DND-41 (cell line): ENCODE results near the gene RPL13A.
A peak's percentile ranks its signal among the peaks of the same experiment; 100 is the strongest.
"Not testable (repeated sequence)": the region's sequence is repeated elsewhere in the genome, so short reads cannot be mapped to it uniquely, and the experiment has no call there.

ENCODE experiments used
- ATAC-seq: fragments of 200-7000 bp; cut with Tn5 transposase; 3 replicates; pipeline ENCODE4 v1.9.1; 2021; ENCODE audit warnings: low read depth; ENCODE audit not compliant: insufficient read depth
- DNase-seq: peaks from one replicate; pipeline ENCODE4 v3.0.0-alpha.2; 2020
- H2AFZ ChIP-seq: 2 replicates; pipeline ENCODE4 v1.6.0; 2012; ENCODE audit warnings: low read depth, low read length
- H3K27ac ChIP-seq: 2 replicates; pipeline ENCODE4 v1.5.1; 2012; ENCODE audit warnings: low read length, inconsistent platforms
- H3K27me3 ChIP-seq: fragments of 200-600 bp; sonication (generic); 2 replicates; pipeline ENCODE4 v1.6.0; 2012; ENCODE audit warnings: low read length, mild to moderate bottlenecking, inconsistent platforms; ENCODE audit not compliant: insufficient read depth, poor library complexity
- H3K36me3 ChIP-seq: 2 replicates; pipeline ENCODE4 v1.5.1; 2012; ENCODE audit warnings: low read length, inconsistent platforms; ENCODE audit not compliant: insufficient read depth
- H3K4me1 ChIP-seq: 2 replicates; pipeline ENCODE4 v1.5.1; 2012; ENCODE audit warnings: mild to moderate bottlenecking, low read length; ENCODE audit not compliant: insufficient read depth
- H3K4me2 ChIP-seq: 2 replicates; pipeline ENCODE4 v1.6.0; 2012; ENCODE audit warnings: mild to moderate bottlenecking, moderate library complexity, low read length, inconsistent platforms; ENCODE audit not compliant: insufficient read depth
- H3K4me3 ChIP-seq, 2 experiments: fragments of 200-600 bp in 1 of 2; shearing (Covaris generic) in 1 of 2; 2 replicates each; pipeline ENCODE4 v1.5.1; 2012 to 2016; ENCODE audit warnings: inconsistent platforms in 2 of 2, low read length in 2 of 2, mild to moderate bottlenecking in 2 of 2, low read depth in 1 of 2, moderate library complexity in 1 of 2
- H3K79me2 ChIP-seq: 2 replicates; pipeline ENCODE4 v1.6.0; 2012; ENCODE audit warnings: low read length, inconsistent platforms; ENCODE audit not compliant: insufficient read depth
- H3K9ac ChIP-seq: 2 replicates; pipeline ENCODE4 v1.6.0; 2012; ENCODE audit warnings: low read depth, mild to moderate bottlenecking, inconsistent platforms, low read length, moderate library complexity
- H3K9me3 ChIP-seq: 2 replicates; pipeline ENCODE4 v1.5.1; 2012; ENCODE audit warnings: low read length, moderate library complexity, mild to moderate bottlenecking, inconsistent platforms; ENCODE audit not compliant: insufficient read depth, severe bottlenecking
- H4K20me1 ChIP-seq: 2 replicates; pipeline ENCODE4 v1.6.0; 2012; ENCODE audit warnings: low read length; ENCODE audit not compliant: insufficient read depth
- EZH2 ChIP-seq: IDR thresholded peaks from 3 replicates; pipeline ENCODE4 v1.6.1; 2012; ENCODE audit warnings: borderline replicate concordance, low read depth, mild to moderate bottlenecking, moderate library complexity, low read length, inconsistent platforms; ENCODE audit not compliant: severe bottlenecking
- TF ChIP-seq, protein P1 (sequence below): IDR thresholded peaks from 2 replicates; pipeline ENCODE4 v1.5.1; 2012; ENCODE audit warnings: borderline replicate concordance, low read length, moderate library complexity, mild to moderate bottlenecking; ENCODE audit not compliant: poor library complexity, severe bottlenecking; ENCODE audit errors: extremely low read depth

The RPL13A gene

GRCh38 chr19:49472936-49473335, 14.5 kb upstream of the RPL13A start:
- DNase-seq: no peak
- H3K4me1 ChIP-seq: peaks cover 30% of the 10 kb centered on the region

GRCh38 chr19:49473501-49473867, 13.9 kb upstream of the RPL13A start:
- peaks cover 24% of the 10 kb centered on the region for H3K36me3 ChIP-seq
- H3K9ac ChIP-seq: peak overlapping the region; percentile 80
- H2AFZ ChIP-seq: peak overlapping the region; percentile 99
- H3K9me3 ChIP-seq, H3K79me2 ChIP-seq, ATAC-seq, DNase-seq, H4K20me1 ChIP-seq, H3K27me3 ChIP-seq: not testable (repeated sequence)
- H3K4me2 ChIP-seq: peak overlapping the region; percentile 98
- peak overlapping the region; percentile 27 to 76; a peak in 3 of 4 replicates for H3K4me3 ChIP-seq
- peak overlapping the region; percentile 91 for H3K27ac ChIP-seq
- peaks cover 30% of the 10 kb centered on the region for H3K4me1 ChIP-seq

More at GRCh38 chr19:49472936-49473335, 14.5 kb upstream of the RPL13A start:
- Histone ChIP-seq H2AFZ (peak overlapping the region; percentile 99), H3K4me3 (peak overlapping the region in 1 of 2 experiments; percentile 76; a peak in 2 of 4 replicates), H3K4me2 (peak overlapping the region; percentile 98), H4K20me1 (no peaks in the 10 kb centered on the region), H3K27ac (peak overlapping the region; percentile 91), H3K9ac (peak overlapping the region; percentile 80), H3K79me2 (no peaks in the 10 kb centered on the region), H3K27me3 (no peaks in the 10 kb centered on the region), H3K9me3 (no peaks in the 10 kb centered on the region), H3K36me3 (peaks cover 29% of the 10 kb centered on the region)
- ATAC-seq: no peak
- no peak for TF ChIP-seq EZH2
- TF ChIP-seq, protein P1, sequence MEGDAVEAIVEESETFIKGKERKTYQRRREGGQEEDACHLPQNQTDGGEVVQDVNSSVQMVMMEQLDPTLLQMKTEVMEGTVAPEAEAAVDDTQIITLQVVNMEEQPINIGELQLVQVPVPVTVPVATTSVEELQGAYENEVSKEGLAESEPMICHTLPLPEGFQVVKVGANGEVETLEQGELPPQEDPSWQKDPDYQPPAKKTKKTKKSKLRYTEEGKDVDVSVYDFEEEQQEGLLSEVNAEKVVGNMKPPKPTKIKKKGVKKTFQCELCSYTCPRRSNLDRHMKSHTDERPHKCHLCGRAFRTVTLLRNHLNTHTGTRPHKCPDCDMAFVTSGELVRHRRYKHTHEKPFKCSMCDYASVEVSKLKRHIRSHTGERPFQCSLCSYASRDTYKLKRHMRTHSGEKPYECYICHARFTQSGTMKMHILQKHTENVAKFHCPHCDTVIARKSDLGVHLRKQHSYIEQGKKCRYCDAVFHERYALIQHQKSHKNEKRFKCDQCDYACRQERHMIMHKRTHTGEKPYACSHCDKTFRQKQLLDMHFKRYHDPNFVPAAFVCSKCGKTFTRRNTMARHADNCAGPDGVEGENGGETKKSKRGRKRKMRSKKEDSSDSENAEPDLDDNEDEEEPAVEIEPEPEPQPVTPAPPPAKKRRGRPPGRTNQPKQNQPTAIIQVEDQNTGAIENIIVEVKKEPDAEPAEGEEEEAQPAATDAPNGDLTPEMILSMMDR: no peak

GRCh38 chr19:49473868-49474541, 13.4 kb upstream of the RPL13A start, which contains the start of gene FLT3LG:
Gene FLT3LG (plus strand): TSS chr19:49474215. CDS start chr19:49474640, 425 bp downstream.
- H3K4me1 ChIP-seq: peaks cover 30% of the 10 kb centered on the region
- TF ChIP-seq, protein P1: peak; percentile 98
- TF ChIP-seq EZH2: no peak
- H3K4me3 ChIP-seq: peak within 1 kb of the TSS; percentile 27 to 76; a peak in 3 of 4 replicates
- peak within 1 kb of the TSS; percentile 91 for H3K27ac ChIP-seq
- H3K27me3 ChIP-seq: no peaks in the 10 kb centered on the region
- no peaks in the 10 kb centered on the region for H3K9me3 ChIP-seq
- H3K4me2 ChIP-seq: peak within 1 kb of the TSS; percentile 98
- peak within 1 kb of the TSS; percentile 80 for H3K9ac ChIP-seq
- no peaks in the 10 kb centered on the region for H3K79me2 ChIP-seq
- DNase-seq (peak; percentile 99), ATAC-seq (peak; percentile 87)
- H2AFZ ChIP-seq: peak within 1 kb of the TSS; percentile 99
- no peaks in the 10 kb centered on the region for H4K20me1 ChIP-seq
- peaks cover 19% of the 10 kb centered on the region for H3K36me3 ChIP-seq

- Histone ChIP-seq H2AFZ (peak overlapping the region; percentile 53; the same call in 1 of the 2 replicates), H3K9ac (peak overlapping the region; percentile 80), H3K36me3 (peaks cover 16% of the 10 kb centered on the region), H3K4me3 (peak overlapping the region in 1 of 2 experiments; percentile 76; a peak in 2 of 4 replicates), H3K79me2 (no peaks in the 10 kb centered on the region), H3K27me3 (no peaks in the 10 kb centered on the region), H3K9me3 (no peaks in the 10 kb centered on the region), H3K4me1 (peaks cover 30% of the 10 kb centered on the region), H3K4me2 (peak overlapping the region; percentile 98), H3K27ac (peak overlapping the region; percentile 78), H4K20me1 (no peaks in the 10 kb centered on the region)
- no peak for DNase-seq
- TF ChIP-seq, protein P1: peak; percentile 10
- no peak for TF ChIP-seq EZH2
- ATAC-seq: peak; percentile 8
These were observed 12.9 kb upstream of the RPL13A start for GRCh38 chr19:49474542-49474924.
